Esophagus muscularis mucosa (tissue), 4 donors: ENCODE data around the gene TK2. TPM values are rescaled to one million over a fixed set of nuclear protein-coding genes. Genes with fewer than 3 reads are reported as not detected.

Experiments
- DNase-seq: peaks from one replicate; pipeline ENCODE4 v3.0.0-alpha.2; 2017; ENCODE audit errors: extremely low spot score
- H3K27ac ChIP-seq, 4 donors: fragments of 200-600 bp; sonication (generic); replicated peaks in 1 of 4; 1 replicate in 3 of 4; 2 replicates in 1 of 4; pipeline ENCODE4 v1.5.1; 2016 to 2019; ENCODE audit warnings: mild to moderate bottlenecking in 1 of 4
- H3K27me3 ChIP-seq, 4 donors: fragments of 200-600 bp; sonication (generic); one replicate each; pipeline versions ENCODE4 v1.5.1 to v1.6.0; 2016 to 2019
- H3K36me3 ChIP-seq, 4 donors: fragments of 200-600 bp; sonication (generic); one replicate each; pipeline ENCODE4 v1.5.1; 2016 to 2019
- H3K4me1 ChIP-seq, 4 donors: fragments of 200-600 bp; sonication (generic); one replicate each; pipeline ENCODE4 v1.5.1; 2016 to 2019
- H3K4me3 ChIP-seq, 4 donors: fragments of 200-600 bp; sonication (generic); 1 replicate in 2 of 4; 2 replicates in 2 of 4; pipeline ENCODE4 v1.5.1; 2016 to 2019; ENCODE audit warnings: mild to moderate bottlenecking in 4 of 4, moderate library complexity in 1 of 4
- H3K9me3 ChIP-seq, 4 donors: fragments of 200-600 bp; sonication (generic); 1 replicate in 3 of 4; 2 replicates in 1 of 4; pipeline ENCODE4 v1.5.1; 2016 to 2019
- EP300 ChIP-seq: sonication (generic); formaldehyde crosslinking; IDR thresholded peaks from one replicate; pipeline ENCODE4 v1.6.1; 2017; ENCODE audit warnings: antibody characterized with exemption
- POLR2A ChIP-seq: fragments of 450-650 bp; IDR thresholded peaks from one replicate; pipeline ENCODE4 v1.6.1; 2017; ENCODE audit warnings: antibody characterized with exemption, moderate library complexity, mild to moderate bottlenecking, low read depth
- POLR2AphosphoS5 ChIP-seq, 2 donors: sonication (generic); formaldehyde crosslinking; IDR thresholded peaks; one replicate each; pipeline ENCODE4 v1.6.1; 2017; ENCODE audit warnings: antibody characterized with exemption in 2 of 2
- WGBS: methylation state at CpG from one replicate; pipeline ENCODE4 v1.1.5; 2018; 5-methylcytosine and 5-hydroxymethylcytosine counted together
- intact Hi-C: fragments of 100-400 bp; cut with DNase I; formaldehyde crosslinking; loops from one replicate; pipeline ENCODE4 v1.15.1; 2023
- total RNA-seq, 4 donors: library from RNA; depleted of rRNA; stranded (reverse); fragments of >200 nt; gene quantifications; one replicate each; pipeline versions ENCODE4 v1.1.0 to v1.2.1, GENCODE V29; 2016
- TF ChIP-seq, protein P1 (sequence below), 3 experiments: fragments of 200-600 bp in 2 of 3; fragments of 450-650 bp in 1 of 3; sonication (generic) in 2 of 3; IDR thresholded peaks; one replicate each; pipeline ENCODE4 v1.5.1; 2017 to 2019; ENCODE audit warnings: antibody characterized with exemption in 3 of 3, mild to moderate bottlenecking in 2 of 3, moderate library complexity in 1 of 3

TK2 gene
- total RNA-seq, 4 donors from 2014 or later = 26.3 to 35.2 (median 30.0) TPM

DNA sequence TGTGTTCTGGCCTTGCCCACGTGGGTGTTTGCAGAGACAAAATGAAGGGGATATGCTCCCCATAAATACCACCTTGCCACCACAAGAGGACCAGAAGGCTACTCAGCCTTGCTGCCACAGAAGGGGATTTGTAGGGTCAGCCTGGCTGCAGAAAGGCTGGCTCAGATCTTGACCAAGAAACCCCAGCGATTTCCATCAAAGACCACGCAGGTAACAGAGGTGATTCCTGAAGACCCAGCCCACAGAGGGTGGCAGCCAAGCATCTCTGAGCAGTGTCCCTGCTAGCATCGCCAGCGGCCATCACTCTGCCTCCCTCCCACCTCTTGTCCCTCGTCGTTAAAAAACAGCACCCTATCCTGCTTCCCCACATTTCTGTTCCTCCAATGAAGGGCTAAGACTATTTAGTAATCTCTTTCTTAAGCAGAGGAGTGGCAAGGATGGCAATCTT, 68.0 kb downstream of the TK2 start:
- H3K36me3 ChIP-seq = peaks cover 0 to 2% (median 0%) of the 10 kb centered on the region in 4 donors
- H3K9me3 ChIP-seq = no peaks in the 10 kb centered on the region
- H3K27me3 ChIP-seq = peaks cover 0 to 13% (median 7%) of the 10 kb centered on the region in 4 donors
- H3K27ac ChIP-seq = no peak overlapping the region
- DNase-seq = no peak
- intact Hi-C loops = loop anchor here (5.0 kb wide), 1 partner anchor 105 kb away; no protein-coding TSS in a partner anchor
- peaks cover 7 to 18% (median 17%) of the 10 kb centered on the region in 4 donors for H3K4me1 ChIP-seq
- H3K4me3 ChIP-seq = no peak overlapping the region
- 73% methylated on average over 7 of the region's 7 CpGs for WGBS
- TF ChIP-seq POLR2AphosphoS5 (IDR thresholded peaks at IDR 0.05) = no peak
- no peak for TF ChIP-seq EP300
- TF ChIP-seq POLR2A = no peak
- TF ChIP-seq, protein P1, sequence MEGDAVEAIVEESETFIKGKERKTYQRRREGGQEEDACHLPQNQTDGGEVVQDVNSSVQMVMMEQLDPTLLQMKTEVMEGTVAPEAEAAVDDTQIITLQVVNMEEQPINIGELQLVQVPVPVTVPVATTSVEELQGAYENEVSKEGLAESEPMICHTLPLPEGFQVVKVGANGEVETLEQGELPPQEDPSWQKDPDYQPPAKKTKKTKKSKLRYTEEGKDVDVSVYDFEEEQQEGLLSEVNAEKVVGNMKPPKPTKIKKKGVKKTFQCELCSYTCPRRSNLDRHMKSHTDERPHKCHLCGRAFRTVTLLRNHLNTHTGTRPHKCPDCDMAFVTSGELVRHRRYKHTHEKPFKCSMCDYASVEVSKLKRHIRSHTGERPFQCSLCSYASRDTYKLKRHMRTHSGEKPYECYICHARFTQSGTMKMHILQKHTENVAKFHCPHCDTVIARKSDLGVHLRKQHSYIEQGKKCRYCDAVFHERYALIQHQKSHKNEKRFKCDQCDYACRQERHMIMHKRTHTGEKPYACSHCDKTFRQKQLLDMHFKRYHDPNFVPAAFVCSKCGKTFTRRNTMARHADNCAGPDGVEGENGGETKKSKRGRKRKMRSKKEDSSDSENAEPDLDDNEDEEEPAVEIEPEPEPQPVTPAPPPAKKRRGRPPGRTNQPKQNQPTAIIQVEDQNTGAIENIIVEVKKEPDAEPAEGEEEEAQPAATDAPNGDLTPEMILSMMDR (IDR thresholded peaks at IDR 0.05) = no peak

DNA sequence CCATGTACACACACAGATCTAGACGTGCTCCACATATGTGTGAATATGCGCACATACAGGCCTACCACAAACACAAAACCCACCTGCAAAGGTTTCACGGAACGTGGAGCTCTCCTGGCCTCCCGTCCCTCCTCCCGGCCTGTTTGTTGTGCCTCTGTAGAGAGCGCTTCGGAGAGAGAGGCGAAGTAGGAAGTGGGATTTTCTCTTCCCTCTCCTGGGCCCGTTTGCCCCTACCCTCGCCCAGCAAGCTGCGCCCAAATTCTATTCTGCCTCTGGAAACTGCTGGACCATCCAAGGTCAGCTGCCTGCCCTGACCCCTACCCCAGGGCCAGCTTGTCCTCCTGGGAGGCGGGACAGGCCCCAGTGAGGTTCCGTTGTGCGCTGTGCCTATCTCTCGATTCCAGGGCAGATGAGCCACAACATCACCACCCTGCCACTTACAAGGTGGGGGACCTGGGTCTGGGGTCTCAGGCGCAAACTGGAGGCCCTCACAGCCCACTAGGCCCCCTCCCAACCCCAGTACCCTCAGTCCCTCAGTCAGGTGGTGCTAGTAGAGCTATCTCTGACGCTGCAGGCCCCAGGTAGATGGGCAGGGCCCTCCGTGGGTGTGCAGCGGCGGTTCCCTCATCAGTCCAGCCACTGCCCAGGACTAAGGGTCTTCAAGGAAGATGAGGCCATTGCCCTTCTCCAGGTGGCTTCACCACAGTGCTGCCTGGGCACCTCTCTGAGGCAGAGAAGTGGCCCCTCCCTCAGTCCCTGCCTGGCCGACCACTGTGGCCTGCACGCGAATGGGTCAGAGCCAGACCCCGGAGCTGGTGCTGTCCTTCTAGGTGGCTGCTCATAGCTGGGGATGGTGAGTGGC, 68.6 kb downstream of the TK2 start:
- H3K9me3 ChIP-seq = no peaks in the 10 kb centered on the region
- no peak overlapping the region for H3K27ac ChIP-seq
- intact Hi-C loops = loop anchor here (5.0 kb wide), 1 partner anchor 106 kb away; no protein-coding TSS in a partner anchor
- H3K27me3 ChIP-seq = peaks cover 0 to 20% (median 10%) of the 10 kb centered on the region in 4 donors
- 76% methylated on average over 19 of the region's 25 CpGs for WGBS
- H3K4me1 ChIP-seq = peaks cover under 1 to 12% (median 10%) of the 10 kb centered on the region in 4 donors
- no peak for DNase-seq
- H3K36me3 ChIP-seq = peaks cover 0 to 2% (median 0%) of the 10 kb centered on the region in 4 donors
- no peak overlapping the region for H3K4me3 ChIP-seq
- TF ChIP-seq EP300 = no peak
- no peak for TF ChIP-seq POLR2AphosphoS5 (IDR thresholded peaks at IDR 0.05)
- no peak for TF ChIP-seq POLR2A
- TF ChIP-seq, protein P1 (IDR thresholded peaks at IDR 0.05) = no peak

DNA sequence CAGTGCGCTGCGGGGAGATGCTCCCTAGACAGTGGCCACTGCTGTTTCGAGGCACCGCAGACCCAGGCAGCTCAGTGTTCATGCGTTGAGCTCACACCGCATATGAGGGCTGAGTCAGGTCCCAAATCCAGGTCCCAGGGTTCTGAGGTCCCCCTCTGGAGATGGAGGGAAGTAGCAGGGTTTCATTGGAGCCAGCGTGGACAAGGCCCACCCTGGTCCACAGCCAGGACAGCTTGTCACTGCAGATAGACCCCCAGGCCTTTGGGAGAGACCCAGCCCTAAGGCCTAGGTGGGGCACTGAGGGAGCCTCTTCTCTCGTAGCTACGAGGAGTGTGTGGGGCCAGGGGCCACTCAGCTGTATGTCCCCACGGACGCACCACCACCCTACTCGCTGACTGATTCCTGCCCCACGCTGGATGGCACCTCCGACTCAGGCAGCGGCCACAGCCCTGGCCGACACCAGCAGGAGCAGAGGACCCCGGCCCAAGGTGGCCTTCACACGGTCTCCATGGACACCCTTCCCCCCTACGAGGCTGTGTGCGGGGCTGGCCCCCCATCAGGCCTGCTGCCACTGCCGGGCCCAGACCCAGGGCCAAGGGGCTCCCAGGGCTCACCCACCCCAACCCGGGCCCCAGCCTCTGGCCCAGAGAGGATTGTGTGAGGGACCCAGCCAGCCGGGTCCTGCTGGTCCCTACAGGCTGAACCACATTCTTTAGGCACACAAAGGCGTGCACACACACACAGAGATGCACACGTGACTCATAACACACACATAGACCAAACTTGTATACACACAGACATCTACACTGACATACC, 69.4 kb downstream of the TK2 start:
- 78% methylated on average over 10 of the region's 25 CpGs for WGBS
- intact Hi-C loops = loop anchor here (5.0 kb wide), 1 partner anchor 107 kb away; no protein-coding TSS in a partner anchor
- Histone ChIP-seq H3K27ac (no peak overlapping the region), H3K36me3 (peaks cover 0 to 2% (median 0%) of the 10 kb centered on the region in 4 donors), H3K27me3 (peaks cover 0 to 28% (median 10%) of the 10 kb centered on the region in 4 donors), H3K4me3 (no peak overlapping the region), H3K9me3 (no peaks in the 10 kb centered on the region), H3K4me1 (peaks cover 0 to 10% (median 7%) of the 10 kb centered on the region in 4 donors)
- TF ChIP-seq, protein P1 (IDR thresholded peaks at IDR 0.05) = no peak
- TF ChIP-seq EP300 = no peak
- no peak for TF ChIP-seq POLR2A
- no peak for TF ChIP-seq POLR2AphosphoS5 (IDR thresholded peaks at IDR 0.05)
- no peak for DNase-seq

DNA sequence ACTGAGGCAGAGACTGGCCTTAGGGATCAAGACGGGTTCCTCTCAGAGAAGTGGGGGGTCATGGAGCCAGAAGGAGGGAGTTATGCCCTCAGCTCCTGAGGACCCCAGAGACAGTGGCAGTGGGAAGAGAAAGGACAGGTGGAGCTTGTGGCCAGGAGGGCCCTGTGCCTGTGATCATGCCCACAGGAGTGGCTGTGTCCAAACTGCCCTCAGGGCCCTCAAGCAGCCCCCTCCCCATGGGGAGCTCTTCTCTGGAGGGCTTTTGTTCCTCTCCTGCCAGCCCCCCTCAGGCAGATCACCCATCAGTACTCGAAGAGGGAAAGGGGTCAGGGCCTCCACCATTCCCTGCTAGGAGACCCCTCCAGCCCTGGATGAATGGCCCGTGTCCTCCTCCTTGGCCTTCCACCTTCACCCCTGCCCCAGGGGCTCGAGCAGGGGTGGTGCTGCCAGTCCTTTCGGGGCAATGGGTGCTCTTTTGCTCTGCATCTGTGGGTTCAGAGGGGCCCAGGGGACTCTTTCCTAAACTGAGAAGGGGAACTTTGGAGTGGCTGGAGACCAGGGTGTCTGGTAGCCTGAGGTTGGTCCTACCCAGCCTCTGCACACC, 70.2 kb downstream of the TK2 start:
- no peaks in the 10 kb centered on the region for H3K9me3 ChIP-seq
- H3K4me3 ChIP-seq = no peak overlapping the region
- no peak for TF ChIP-seq EP300
- 76% methylated on average over 5 of the region's 5 CpGs for WGBS
- H3K27me3 ChIP-seq = peaks cover 0 to 34% (median 10%) of the 10 kb centered on the region in 4 donors
- H3K4me1 ChIP-seq = peaks cover 0 to 10% (median 7%) of the 10 kb centered on the region in 4 donors
- H3K36me3 ChIP-seq = no peaks in the 10 kb centered on the region
- intact Hi-C loops = loop anchor here (5.0 kb wide), 1 partner anchor 108 kb away; no protein-coding TSS in a partner anchor
- H3K27ac ChIP-seq = no peak overlapping the region
- no peak for DNase-seq
